Fibroblast of skin of scalp (primary cell): Measurements from ENCODE around the gene PPRC1. TPM values are rescaled to one million over a fixed set of nuclear protein-coding genes. Genes with fewer than 3 reads are reported as not detected.

ENCODE experiments used
- DNase-seq: peaks from one replicate; pipeline ENCODE4 v3.0.0-alpha.2; 2013
- polyA plus RNA-seq, 2 experiments: library from polyadenylated mRNA; unstranded; fragments of 120-200 nt; gene quantifications; one replicate each; pipeline ENCODE4 v1.2.1, GENCODE V29; 2013; ENCODE audit not compliant: insufficient read length in 2 of 2

The PPRC1 gene, protein sequence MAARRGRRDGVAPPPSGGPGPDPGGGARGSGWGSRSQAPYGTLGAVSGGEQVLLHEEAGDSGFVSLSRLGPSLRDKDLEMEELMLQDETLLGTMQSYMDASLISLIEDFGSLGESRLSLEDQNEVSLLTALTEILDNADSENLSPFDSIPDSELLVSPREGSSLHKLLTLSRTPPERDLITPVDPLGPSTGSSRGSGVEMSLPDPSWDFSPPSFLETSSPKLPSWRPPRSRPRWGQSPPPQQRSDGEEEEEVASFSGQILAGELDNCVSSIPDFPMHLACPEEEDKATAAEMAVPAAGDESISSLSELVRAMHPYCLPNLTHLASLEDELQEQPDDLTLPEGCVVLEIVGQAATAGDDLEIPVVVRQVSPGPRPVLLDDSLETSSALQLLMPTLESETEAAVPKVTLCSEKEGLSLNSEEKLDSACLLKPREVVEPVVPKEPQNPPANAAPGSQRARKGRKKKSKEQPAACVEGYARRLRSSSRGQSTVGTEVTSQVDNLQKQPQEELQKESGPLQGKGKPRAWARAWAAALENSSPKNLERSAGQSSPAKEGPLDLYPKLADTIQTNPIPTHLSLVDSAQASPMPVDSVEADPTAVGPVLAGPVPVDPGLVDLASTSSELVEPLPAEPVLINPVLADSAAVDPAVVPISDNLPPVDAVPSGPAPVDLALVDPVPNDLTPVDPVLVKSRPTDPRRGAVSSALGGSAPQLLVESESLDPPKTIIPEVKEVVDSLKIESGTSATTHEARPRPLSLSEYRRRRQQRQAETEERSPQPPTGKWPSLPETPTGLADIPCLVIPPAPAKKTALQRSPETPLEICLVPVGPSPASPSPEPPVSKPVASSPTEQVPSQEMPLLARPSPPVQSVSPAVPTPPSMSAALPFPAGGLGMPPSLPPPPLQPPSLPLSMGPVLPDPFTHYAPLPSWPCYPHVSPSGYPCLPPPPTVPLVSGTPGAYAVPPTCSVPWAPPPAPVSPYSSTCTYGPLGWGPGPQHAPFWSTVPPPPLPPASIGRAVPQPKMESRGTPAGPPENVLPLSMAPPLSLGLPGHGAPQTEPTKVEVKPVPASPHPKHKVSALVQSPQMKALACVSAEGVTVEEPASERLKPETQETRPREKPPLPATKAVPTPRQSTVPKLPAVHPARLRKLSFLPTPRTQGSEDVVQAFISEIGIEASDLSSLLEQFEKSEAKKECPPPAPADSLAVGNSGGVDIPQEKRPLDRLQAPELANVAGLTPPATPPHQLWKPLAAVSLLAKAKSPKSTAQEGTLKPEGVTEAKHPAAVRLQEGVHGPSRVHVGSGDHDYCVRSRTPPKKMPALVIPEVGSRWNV (N-terminal part only)
- polyA plus RNA-seq (2013, experiment 1 of 2; ENCODE audit: insufficient read length) = 48.4 TPM
- polyA plus RNA-seq (2013, experiment 2 of 2; ENCODE audit: insufficient read length) = 44.7 TPM

GRCh38 chr10:102132563-102133372 lies at the start of gene PPRC1:
Gene PPRC1 (plus strand): TSS chr10:102133040. CDS start chr10:102133069, 29 bp downstream.
- peak; percentile 99 for DNase-seq

- DNase-seq = no peak
These were observed 49.3 kb upstream of the PPRC1 start for GRCh38 chr10:102083541-102083940.

DNA sequence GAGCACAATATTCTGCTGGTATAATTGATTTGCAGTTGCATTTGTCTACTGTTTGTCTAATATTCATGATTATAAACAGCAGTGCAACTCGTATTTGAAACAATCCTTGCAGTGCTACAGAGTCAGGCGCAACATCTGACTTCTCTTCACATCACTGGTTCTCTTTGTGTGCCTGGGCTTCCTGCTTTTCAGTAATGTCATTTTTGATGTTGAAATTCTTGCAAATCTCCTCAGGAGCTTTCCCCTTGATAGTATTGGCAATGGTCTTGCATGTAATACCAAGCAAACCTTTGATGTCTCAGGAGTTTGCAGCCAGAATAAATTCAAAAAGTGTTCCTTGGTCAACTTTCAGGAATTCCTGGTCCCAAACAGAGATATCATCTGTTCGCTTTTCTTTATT lies 47.5 kb upstream of the PPRC1 start:
- DNase-seq = no peak

- DNase-seq = no peak
These were observed 46.6 kb upstream of the PPRC1 start for GRCh38 chr10:102086196-102086595.

DNA sequence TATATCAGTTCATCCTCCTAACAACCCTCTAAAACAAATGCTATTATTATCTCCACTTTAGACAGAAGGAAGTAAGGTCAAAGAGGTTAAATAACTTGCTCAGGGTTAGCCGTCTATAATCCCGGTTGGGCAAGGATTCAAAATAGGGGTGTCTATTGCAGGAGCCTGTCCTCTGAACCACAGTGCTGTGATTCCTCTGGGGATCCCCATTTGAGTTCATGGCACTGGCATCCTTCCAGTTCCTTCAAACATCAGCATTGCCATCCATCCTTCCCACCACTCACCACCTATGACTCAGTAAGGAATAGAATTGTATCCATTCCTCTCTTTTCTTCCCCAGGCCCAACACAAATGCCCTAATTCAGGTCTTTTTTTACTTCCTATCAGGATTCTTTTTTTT lies 42.1 kb upstream of the PPRC1 start:
- no peak for DNase-seq

- no peak for DNase-seq
These were observed 36.4 kb upstream of the PPRC1 start for GRCh38 chr10:102096449-102096848.

- no peak for DNase-seq
These were observed 31.7 kb upstream of the PPRC1 start for GRCh38 chr10:102101152-102101551.

- DNase-seq = no peak
These were observed 30.4 kb upstream of the PPRC1 start for GRCh38 chr10:102102421-102102820.

GRCh38 chr10:102106998-102107397 lies 25.8 kb upstream of the PPRC1 start:
- DNase-seq = no peak

GRCh38 chr10:102109166-102110116 lies 23.4 kb upstream of the PPRC1 start:
- no peak for DNase-seq

DNA sequence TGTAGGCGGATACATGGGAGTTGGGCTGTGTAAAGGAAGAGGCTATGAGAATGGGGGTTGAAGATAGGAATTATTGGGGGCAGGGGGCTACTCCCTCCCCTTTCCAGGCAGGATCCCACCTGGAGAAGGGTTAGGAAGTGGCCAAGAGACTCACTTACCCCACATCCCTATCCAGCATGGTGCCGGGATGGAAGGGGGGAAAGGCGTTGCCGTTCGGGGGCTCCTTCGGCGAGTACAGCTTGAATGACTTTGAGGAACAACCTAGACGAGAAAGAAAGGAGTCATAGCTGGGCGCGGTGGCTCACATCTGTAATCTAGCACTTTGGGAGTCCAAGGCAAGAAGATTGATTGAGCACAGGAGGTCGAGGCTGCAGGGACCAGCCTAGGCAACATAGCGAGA lies 21.6 kb upstream of the PPRC1 start:
- no peak for DNase-seq

DNA sequence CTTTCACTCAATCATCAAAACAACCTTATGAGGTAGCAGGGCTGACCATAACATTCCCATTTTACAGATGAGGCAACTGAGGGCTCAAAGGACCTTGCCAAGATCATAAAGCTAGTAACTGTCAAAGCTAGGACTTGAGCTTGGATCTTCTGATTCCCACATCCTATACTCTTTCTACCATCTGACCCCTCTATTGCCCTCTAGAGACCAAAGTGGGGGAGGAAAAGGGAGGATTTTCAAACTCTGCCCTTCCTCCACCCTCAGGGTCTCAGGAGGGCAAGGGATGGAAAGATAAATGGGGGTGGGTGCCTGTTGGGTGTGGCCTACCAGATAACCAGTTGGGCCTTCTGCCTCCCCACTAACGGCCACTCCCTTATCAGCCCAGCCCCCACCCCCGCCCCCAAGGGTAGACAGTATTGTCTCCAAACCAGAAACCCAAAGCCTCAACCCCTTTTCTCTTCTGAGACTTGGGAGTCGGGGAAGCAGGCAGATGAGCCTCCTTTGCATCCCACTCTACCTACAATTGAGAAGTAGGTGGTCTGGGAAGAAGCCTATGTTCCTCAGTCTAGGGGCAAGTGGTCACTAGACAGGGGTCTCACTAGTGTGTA lies 20.5 kb upstream of the PPRC1 start:
- DNase-seq = no peak

DNA sequence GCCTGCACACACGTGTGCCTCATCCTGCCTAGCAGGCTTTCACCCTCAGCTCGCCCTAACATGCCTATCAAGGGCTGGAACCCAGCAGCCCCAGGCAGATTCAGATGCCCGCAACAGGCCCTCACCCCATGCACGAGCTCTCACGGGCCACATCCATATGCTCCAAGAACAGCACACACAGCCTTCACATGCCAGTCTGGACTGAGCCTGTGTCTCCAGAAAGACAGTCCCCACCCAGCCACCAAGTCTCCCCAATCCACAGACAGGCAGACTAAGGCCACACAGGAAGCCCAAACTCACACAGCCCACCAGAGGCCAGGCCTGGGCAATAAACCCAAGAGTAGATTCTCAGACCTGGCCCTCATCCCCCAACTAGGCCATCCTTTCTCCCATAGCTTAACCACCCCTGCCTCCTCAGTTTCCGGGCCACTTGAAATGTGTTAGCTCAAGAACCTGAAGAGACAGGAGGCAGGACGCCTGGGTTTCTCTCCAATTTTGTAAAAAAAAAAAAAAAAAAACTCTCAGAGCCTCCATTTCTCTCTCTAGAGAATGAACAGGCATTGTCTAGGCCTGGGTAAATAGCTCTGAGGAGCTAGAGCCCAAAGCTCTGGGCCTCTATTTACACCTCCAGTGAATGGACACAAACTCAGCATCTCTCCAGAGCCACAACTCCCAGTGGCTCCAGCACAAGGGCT lies 19.4 kb upstream of the PPRC1 start:
- peak; percentile 17 for DNase-seq

- peak; percentile 24 for DNase-seq
These were observed 18.6 kb upstream of the PPRC1 start for GRCh38 chr10:102113956-102114857.

- DNase-seq = peak; percentile 89
These were observed 17.8 kb upstream of the PPRC1 start for GRCh38 chr10:102114861-102115618.

- no peak for DNase-seq
These were observed 17.1 kb upstream of the PPRC1 start for GRCh38 chr10:102115775-102116174.

GRCh38 chr10:102116656-102117055 lies 16.2 kb upstream of the PPRC1 start:
- no peak for DNase-seq
